ENCODE data around the gene NFATC1.

The NFATC1 gene

GRCh38 chr18:79545736-79546171 lies 150.0 kb downstream of the NFATC1 start:
- H3K9ac ChIP-seq (ENCODE audit: low read length), result no peak overlapping the region
- H3K27me3 ChIP-seq (ENCODE audit: control insufficient read depth, insufficient read depth, low read length), result no peaks in the 10 kb centered on the region
- H3K27ac ChIP-seq (ENCODE audit: low read depth, low read length), result no peak overlapping the region
- no peak overlapping the region for H3K4me3 ChIP-seq (ENCODE audit: low read length)
- H3K4me1 ChIP-seq (ENCODE audit: control insufficient read depth, insufficient read depth, low read length), result no peaks in the 10 kb centered on the region
- H3K36me3 ChIP-seq (ENCODE audit: control insufficient read depth, insufficient read depth, low read length), result no peaks in the 10 kb centered on the region

DNA sequence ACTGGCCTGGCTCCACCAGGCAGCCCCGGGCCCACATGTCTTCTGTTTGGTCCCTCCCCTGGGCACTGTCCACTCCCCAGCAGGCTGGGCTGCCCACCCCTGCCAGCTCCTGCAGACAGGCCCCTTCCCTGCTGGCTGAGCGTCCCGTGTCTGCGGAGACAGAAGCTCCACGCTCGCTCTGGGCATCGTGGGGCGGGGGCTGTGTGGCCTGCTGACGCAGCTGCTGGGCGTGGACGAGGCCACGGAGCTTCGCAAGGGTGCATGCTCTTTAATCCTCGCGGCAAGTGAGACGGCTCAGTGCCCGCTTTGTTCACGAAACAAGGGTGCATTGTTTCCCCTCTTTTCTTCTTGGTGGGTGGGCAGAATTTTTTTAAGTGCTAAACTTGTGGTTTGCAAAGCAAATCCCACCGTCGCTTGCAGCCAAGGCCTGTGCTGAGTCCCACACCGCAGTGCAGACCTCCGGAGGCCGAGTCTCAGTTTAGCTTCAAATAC lies 151.1 kb downstream of the NFATC1 start:
- no peaks in the 10 kb centered on the region for H3K27me3 ChIP-seq (ENCODE audit: control insufficient read depth, insufficient read depth, low read length)
- H3K9ac ChIP-seq (ENCODE audit: low read length), result no peak overlapping the region
- no peaks in the 10 kb centered on the region for H3K4me1 ChIP-seq (ENCODE audit: control insufficient read depth, insufficient read depth, low read length)
- H3K4me3 ChIP-seq (ENCODE audit: low read length), result no peak overlapping the region
- no peaks in the 10 kb centered on the region for H3K36me3 ChIP-seq (ENCODE audit: control insufficient read depth, insufficient read depth, low read length)
- H3K27ac ChIP-seq (ENCODE audit: low read depth, low read length), result no peak overlapping the region

DNA sequence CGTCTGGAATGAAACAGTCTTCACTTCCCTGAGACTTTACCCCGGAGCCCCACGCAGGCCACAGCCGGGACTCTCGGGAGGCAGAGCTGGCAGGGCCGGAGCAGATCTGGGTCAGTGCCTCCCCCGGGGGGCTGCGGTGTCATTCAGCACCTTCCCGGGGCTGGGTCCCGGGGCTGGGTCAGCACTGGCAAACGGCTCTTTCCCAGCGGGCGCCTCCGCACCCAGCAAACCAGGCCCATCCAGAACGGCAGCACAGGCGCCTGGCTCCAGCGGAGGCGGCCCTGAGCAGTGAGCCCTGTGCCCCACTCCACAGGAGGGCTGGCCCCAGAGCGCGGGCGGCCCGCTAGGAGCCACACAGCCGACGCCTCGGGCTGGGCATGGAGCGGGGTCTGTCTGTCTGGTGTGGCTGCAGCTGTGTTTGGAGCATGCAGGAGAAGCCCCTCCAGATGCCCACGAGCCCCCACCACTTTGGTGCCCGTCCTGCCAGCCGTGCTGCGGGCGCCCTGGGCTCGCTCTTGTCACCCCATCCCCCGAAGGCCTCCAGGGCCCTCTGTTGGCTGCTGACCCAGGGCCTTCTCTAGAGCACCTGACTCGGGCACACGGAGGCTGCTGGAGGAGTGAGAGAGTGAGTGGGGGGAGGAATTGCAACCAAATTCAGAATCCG lies 151.8 kb downstream of the NFATC1 start:
- no peak overlapping the region for H3K27ac ChIP-seq (ENCODE audit: low read depth, low read length)
- H3K4me3 ChIP-seq (ENCODE audit: low read length), result no peak overlapping the region
- no peaks in the 10 kb centered on the region for H3K27me3 ChIP-seq (ENCODE audit: control insufficient read depth, insufficient read depth, low read length)
- no peaks in the 10 kb centered on the region for H3K4me1 ChIP-seq (ENCODE audit: control insufficient read depth, insufficient read depth, low read length)
- H3K36me3 ChIP-seq (ENCODE audit: control insufficient read depth, insufficient read depth, low read length), result no peaks in the 10 kb centered on the region
- no peak overlapping the region for H3K9ac ChIP-seq (ENCODE audit: low read length)

GRCh38 chr18:79548077-79548450 lies 152.3 kb downstream of the NFATC1 start:
- Histone ChIP-seq H3K27me3 (ENCODE audit: control insufficient read depth, insufficient read depth, low read length) (no peaks in the 10 kb centered on the region), H3K4me1 (ENCODE audit: control insufficient read depth, insufficient read depth, low read length) (no peaks in the 10 kb centered on the region), H3K36me3 (ENCODE audit: control insufficient read depth, insufficient read depth, low read length) (no peaks in the 10 kb centered on the region), H3K4me3 (ENCODE audit: low read length) (no peak overlapping the region), H3K9ac (ENCODE audit: low read length) (no peak overlapping the region), H3K27ac (ENCODE audit: low read depth, low read length) (no peak overlapping the region)

DNA sequence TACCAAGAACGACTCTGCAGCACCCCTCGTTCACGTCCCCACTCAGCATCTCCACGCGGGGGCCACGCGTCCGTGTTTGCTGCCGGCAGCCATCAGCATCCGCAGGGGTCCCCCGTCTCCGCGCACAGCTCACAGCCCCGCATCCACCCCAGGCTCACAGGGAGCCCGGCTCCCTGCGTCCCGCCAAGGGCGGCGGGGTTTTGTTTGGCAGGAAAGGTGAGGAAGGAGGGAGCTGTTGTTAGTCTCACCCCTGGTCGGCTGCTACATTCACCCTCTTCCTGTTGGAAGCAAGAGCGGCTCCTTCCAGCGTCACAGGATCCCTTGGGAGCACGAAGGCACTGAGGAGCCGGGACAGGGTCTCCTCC lies 152.9 kb downstream of the NFATC1 start:
- Histone ChIP-seq H3K4me1 (ENCODE audit: control insufficient read depth, insufficient read depth, low read length) (no peaks in the 10 kb centered on the region), H3K4me3 (ENCODE audit: low read length) (no peak overlapping the region), H3K36me3 (ENCODE audit: control insufficient read depth, insufficient read depth, low read length) (no peaks in the 10 kb centered on the region), H3K9ac (ENCODE audit: low read length) (no peak overlapping the region), H3K27ac (ENCODE audit: low read depth, low read length) (no peak overlapping the region), H3K27me3 (ENCODE audit: control insufficient read depth, insufficient read depth, low read length) (no peaks in the 10 kb centered on the region)

DNA sequence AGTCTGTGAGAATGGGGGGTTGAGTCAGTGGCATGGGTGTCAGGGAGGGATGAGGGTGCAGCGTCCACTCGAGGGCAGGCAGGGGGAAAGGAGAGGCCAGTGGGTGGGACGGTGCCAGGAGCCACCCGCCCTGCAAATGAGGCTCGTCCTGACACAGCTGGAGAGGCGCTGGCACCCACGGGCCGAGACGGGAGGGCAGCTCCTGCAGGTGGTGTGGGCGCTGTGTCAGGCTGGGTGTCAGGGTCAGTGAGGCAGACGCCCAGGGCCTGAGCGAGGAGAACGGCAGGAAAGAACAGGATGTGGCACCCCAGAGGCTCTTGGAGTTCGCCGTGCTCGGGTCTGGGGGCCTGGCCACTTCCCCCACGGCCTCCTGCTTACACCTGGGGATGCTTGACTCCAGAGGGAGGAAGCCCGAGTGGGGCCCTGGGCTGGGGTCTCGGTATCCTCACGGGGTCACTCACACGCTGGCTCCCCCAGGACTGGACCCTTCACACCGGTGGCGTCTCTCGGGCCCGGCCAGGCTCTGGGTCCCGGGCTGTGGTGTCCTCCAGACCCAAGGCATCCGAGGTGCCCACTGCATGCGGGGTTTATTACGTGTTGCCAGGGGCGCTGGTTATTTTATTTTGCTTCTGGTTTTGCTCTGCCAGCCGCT lies 153.4 kb downstream of the NFATC1 start:
- no peaks in the 10 kb centered on the region for H3K27me3 ChIP-seq (ENCODE audit: control insufficient read depth, insufficient read depth, low read length)
- H3K36me3 ChIP-seq (ENCODE audit: control insufficient read depth, insufficient read depth, low read length), result no peaks in the 10 kb centered on the region
- H3K27ac ChIP-seq (ENCODE audit: low read depth, low read length), result no peak overlapping the region
- H3K4me3 ChIP-seq (ENCODE audit: low read length), result no peak overlapping the region
- no peak overlapping the region for H3K9ac ChIP-seq (ENCODE audit: low read length)
- H3K4me1 ChIP-seq (ENCODE audit: control insufficient read depth, insufficient read depth, low read length), result no peaks in the 10 kb centered on the region

GRCh38 chr18:79549638-79550000 lies 153.9 kb downstream of the NFATC1 start:
- no peaks in the 10 kb centered on the region for H3K27me3 ChIP-seq (ENCODE audit: control insufficient read depth, insufficient read depth, low read length)

GRCh38 chr18:79552140-79552631 lies 156.5 kb downstream of the NFATC1 start:
- H3K27ac ChIP-seq (ENCODE audit: low read depth, low read length), result no peak overlapping the region
- no peaks in the 10 kb centered on the region for H3K36me3 ChIP-seq (ENCODE audit: control insufficient read depth, insufficient read depth, low read length)
- H3K27me3 ChIP-seq (ENCODE audit: control insufficient read depth, insufficient read depth, low read length), result no peaks in the 10 kb centered on the region
- no peaks in the 10 kb centered on the region for H3K4me1 ChIP-seq (ENCODE audit: control insufficient read depth, insufficient read depth, low read length)
- no peak overlapping the region for H3K9ac ChIP-seq (ENCODE audit: low read length)
- no peak overlapping the region for H3K4me3 ChIP-seq (ENCODE audit: low read length)

More at GRCh38 chr18:79549638-79550000, 153.9 kb downstream of the NFATC1 start:
- Histone ChIP-seq H3K27ac (ENCODE audit: low read depth, low read length) (no peak overlapping the region), H3K4me3 (ENCODE audit: low read length) (no peak overlapping the region), H3K4me1 (ENCODE audit: control insufficient read depth, insufficient read depth, low read length) (no peaks in the 10 kb centered on the region), H3K9ac (ENCODE audit: low read length) (no peak overlapping the region), H3K36me3 (ENCODE audit: control insufficient read depth, insufficient read depth, low read length) (no peaks in the 10 kb centered on the region)

GRCh38 chr18:79552696-79553095 lies 157.0 kb downstream of the NFATC1 start:
- H3K4me1 ChIP-seq (ENCODE audit: control insufficient read depth, insufficient read depth, low read length), result no peaks in the 10 kb centered on the region
- no peaks in the 10 kb centered on the region for H3K27me3 ChIP-seq (ENCODE audit: control insufficient read depth, insufficient read depth, low read length)
- H3K27ac ChIP-seq (ENCODE audit: low read depth, low read length), result no peak overlapping the region
- H3K9ac ChIP-seq (ENCODE audit: low read length), result no peak overlapping the region
- no peak overlapping the region for H3K4me3 ChIP-seq (ENCODE audit: low read length)
- no peaks in the 10 kb centered on the region for H3K36me3 ChIP-seq (ENCODE audit: control insufficient read depth, insufficient read depth, low read length)

GRCh38 chr18:79553154-79553553 lies 157.4 kb downstream of the NFATC1 start:
- H3K36me3 ChIP-seq (ENCODE audit: control insufficient read depth, insufficient read depth, low read length), result no peaks in the 10 kb centered on the region
- H3K9ac ChIP-seq (ENCODE audit: low read length), result no peak overlapping the region
- no peak overlapping the region for H3K4me3 ChIP-seq (ENCODE audit: low read length)
- no peak overlapping the region for H3K27ac ChIP-seq (ENCODE audit: low read depth, low read length)
- H3K27me3 ChIP-seq (ENCODE audit: control insufficient read depth, insufficient read depth, low read length), result no peaks in the 10 kb centered on the region
- no peaks in the 10 kb centered on the region for H3K4me1 ChIP-seq (ENCODE audit: control insufficient read depth, insufficient read depth, low read length)

- Histone ChIP-seq H3K27me3 (ENCODE audit: control insufficient read depth, insufficient read depth, low read length) (no peaks in the 10 kb centered on the region), H3K27ac (ENCODE audit: low read depth, low read length) (no peak overlapping the region), H3K4me3 (ENCODE audit: low read length) (no peak overlapping the region), H3K4me1 (ENCODE audit: control insufficient read depth, insufficient read depth, low read length) (no peaks in the 10 kb centered on the region), H3K36me3 (ENCODE audit: control insufficient read depth, insufficient read depth, low read length) (no peaks in the 10 kb centered on the region), H3K9ac (ENCODE audit: low read length) (no peak overlapping the region)
These were observed 158.0 kb downstream of the NFATC1 start for GRCh38 chr18:79553696-79554095.

DNA sequence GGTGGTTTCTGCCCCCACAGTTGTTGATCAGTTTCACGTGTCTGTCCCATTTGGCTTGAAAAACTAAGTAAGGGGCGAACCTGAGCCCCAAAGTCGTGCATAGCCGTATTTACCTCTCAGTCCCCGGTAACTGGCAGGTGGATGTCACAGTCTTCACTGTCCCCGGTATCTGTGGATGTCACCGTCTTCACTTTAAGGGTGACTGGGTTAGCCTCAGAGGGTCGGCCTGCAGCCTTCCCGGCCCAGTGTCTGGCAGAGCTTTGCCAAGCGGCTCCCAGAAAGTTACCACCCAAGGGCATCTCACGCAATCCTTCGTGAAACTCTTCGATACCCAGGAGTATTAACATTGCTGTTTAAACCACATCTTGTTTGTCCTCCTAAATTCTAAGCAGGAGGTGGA lies 158.6 kb downstream of the NFATC1 start:
- Histone ChIP-seq H3K27ac (ENCODE audit: low read depth, low read length) (no peak overlapping the region), H3K27me3 (ENCODE audit: control insufficient read depth, insufficient read depth, low read length) (no peaks in the 10 kb centered on the region), H3K36me3 (ENCODE audit: control insufficient read depth, insufficient read depth, low read length) (no peaks in the 10 kb centered on the region), H3K4me1 (ENCODE audit: control insufficient read depth, insufficient read depth, low read length) (no peaks in the 10 kb centered on the region), H3K9ac (ENCODE audit: low read length) (no peak overlapping the region), H3K4me3 (ENCODE audit: low read length) (no peak overlapping the region)

Data from rectal smooth muscle tissue (tissue), 1 donor.